ENCODE measurements around the gene CDYL.
A peak's percentile ranks its signal among the peaks of the same experiment; 100 is the strongest.

The CDYL gene

GRCh38 chr6:4797587-4797986 is 21.4 kb downstream of the CDYL start:
- peaks cover 71% of the 10 kb centered on the region for H3K4me1 ChIP-seq (ENCODE audit: low read depth, poor library complexity, severe bottlenecking)
- H2AFZ ChIP-seq (ENCODE audit: low read depth), result no peak overlapping the region
- H4K20me1 ChIP-seq (ENCODE audit: insufficient read depth), result peaks cover 50% of the 10 kb centered on the region
- no peaks in the 10 kb centered on the region for H3K27me3 ChIP-seq (ENCODE audit: insufficient read depth, low read depth)
- no peak overlapping the region for H3K9ac ChIP-seq
- H3K79me2 ChIP-seq (ENCODE audit: insufficient read depth, low read depth), result peaks cover 100% of the 10 kb centered on the region
- no peak overlapping the region for H3K27ac ChIP-seq
- no peaks in the 10 kb centered on the region for H3K36me3 ChIP-seq (ENCODE audit: insufficient read depth)
- H3K4me2 ChIP-seq, result no peak overlapping the region
- no peak for TF ChIP-seq CTCF (conservative IDR thresholded peaks at IDR 0.05; ENCODE audit: low read depth, low read length)
- H3K4me3 ChIP-seq (IDR thresholded peaks at IDR 0.05; ENCODE audit: insufficient read depth, low read depth, low read length), result no peak overlapping the region

GRCh38 chr6:4799912-4800311 is 23.7 kb downstream of the CDYL start:
- Histone ChIP-seq H3K79me2 (ENCODE audit: insufficient read depth, low read depth) (peaks cover 98% of the 10 kb centered on the region), H3K9ac (no peak overlapping the region), H3K4me2 (peak overlapping the region; percentile 66), H3K27ac (no peak overlapping the region), H3K27me3 (ENCODE audit: insufficient read depth, low read depth) (no peaks in the 10 kb centered on the region), H3K4me1 (ENCODE audit: low read depth, poor library complexity, severe bottlenecking) (peaks cover 89% of the 10 kb centered on the region), H3K36me3 (ENCODE audit: insufficient read depth) (no peaks in the 10 kb centered on the region), H4K20me1 (ENCODE audit: insufficient read depth) (peaks cover 70% of the 10 kb centered on the region), H2AFZ (ENCODE audit: low read depth) (no peak overlapping the region), H3K4me3 (IDR thresholded peaks at IDR 0.05; ENCODE audit: insufficient read depth, low read depth, low read length) (no peak overlapping the region)
- no peak for TF ChIP-seq CTCF (conservative IDR thresholded peaks at IDR 0.05; ENCODE audit: low read depth, low read length)

GRCh38 chr6:4800662-4801061 is 24.5 kb downstream of the CDYL start:
- H2AFZ ChIP-seq (ENCODE audit: low read depth), result no peak overlapping the region
- no peak overlapping the region for H3K9ac ChIP-seq
- peak overlapping the region; percentile 66 for H3K4me2 ChIP-seq
- H3K4me1 ChIP-seq (ENCODE audit: low read depth, poor library complexity, severe bottlenecking), result peaks cover 89% of the 10 kb centered on the region
- H3K27ac ChIP-seq, result peak overlapping the region; percentile 44; the same call in 1 of the 2 replicates
- no peaks in the 10 kb centered on the region for H3K27me3 ChIP-seq (ENCODE audit: insufficient read depth, low read depth)
- H3K36me3 ChIP-seq (ENCODE audit: insufficient read depth), result no peaks in the 10 kb centered on the region
- H3K79me2 ChIP-seq (ENCODE audit: insufficient read depth, low read depth), result peaks cover 98% of the 10 kb centered on the region
- H3K4me3 ChIP-seq (IDR thresholded peaks at IDR 0.05; ENCODE audit: insufficient read depth, low read depth, low read length), result no peak overlapping the region
- H4K20me1 ChIP-seq (ENCODE audit: insufficient read depth), result peaks cover 74% of the 10 kb centered on the region
- no peak for TF ChIP-seq CTCF (conservative IDR thresholded peaks at IDR 0.05; ENCODE audit: low read depth, low read length)

DNA sequence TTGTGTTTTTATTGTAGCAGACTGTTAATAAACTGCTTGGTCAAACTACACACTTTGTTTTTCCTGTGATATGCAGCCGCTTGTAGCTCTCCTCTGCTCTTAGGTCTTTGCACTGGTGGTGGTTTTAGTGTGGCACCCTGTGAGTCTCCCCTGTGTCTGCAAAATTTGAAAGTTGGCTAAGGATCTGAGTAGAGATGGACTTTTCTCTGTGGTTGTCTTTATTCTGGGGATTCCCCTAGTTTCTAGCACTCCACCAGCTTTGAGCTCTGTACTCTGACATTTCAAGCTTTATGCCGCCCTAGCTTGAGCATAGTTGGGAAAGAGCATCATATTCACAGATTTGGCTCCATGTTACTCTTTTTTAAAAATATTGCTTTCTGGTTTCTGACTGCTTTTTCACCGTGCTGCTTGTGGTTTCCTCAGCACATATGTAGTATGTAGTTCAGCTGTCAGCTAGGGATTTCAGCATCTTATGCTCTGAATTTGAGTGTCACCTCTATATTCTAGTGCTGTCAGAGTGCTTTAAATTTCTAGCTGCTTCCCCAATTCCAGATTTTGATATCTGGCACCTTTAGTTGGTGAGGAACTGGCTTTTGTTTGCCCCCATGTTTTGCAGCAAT is 25.4 kb downstream of the CDYL start:
- Histone ChIP-seq H3K4me1 (ENCODE audit: low read depth, poor library complexity, severe bottlenecking) (peaks cover 91% of the 10 kb centered on the region), H3K36me3 (ENCODE audit: insufficient read depth) (no peaks in the 10 kb centered on the region), H3K79me2 (ENCODE audit: insufficient read depth, low read depth) (peaks cover 98% of the 10 kb centered on the region), H3K9ac (peak overlapping the region; percentile 1; the same call in 1 of the 2 replicates), H3K4me2 (peak overlapping the region; percentile 66), H2AFZ (ENCODE audit: low read depth) (no peak overlapping the region), H3K4me3 (IDR thresholded peaks at IDR 0.05; ENCODE audit: insufficient read depth, low read depth, low read length) (no peak overlapping the region), H4K20me1 (ENCODE audit: insufficient read depth) (peaks cover 74% of the 10 kb centered on the region), H3K27ac (peak overlapping the region; percentile 44), H3K27me3 (ENCODE audit: insufficient read depth, low read depth) (no peaks in the 10 kb centered on the region)
- TF ChIP-seq CTCF (conservative IDR thresholded peaks at IDR 0.05; ENCODE audit: low read depth, low read length), result no peak
